Measurements from ENCODE around the gene PELI2. TPM values are rescaled to one million over a fixed set of nuclear protein-coding genes. Genes with fewer than 3 reads are reported as not detected.

Gene PELI2
- total and polyA plus RNA-seq, 2 donors from 2014 or later: 5.2 to 27.6 TPM

GRCh38 chr14:56235388-56235787 is 117.2 kb downstream of the PELI2 start:
- no peak for FAIRE-seq
- Histone ChIP-seq H3K4me1 (ENCODE audit: control insufficient read depth in 2 of 3, insufficient read depth in 2 of 3, low read depth in 1 of 3, low read length in 3 of 3) (peaks cover 0 to 6% (median 0%) of the 10 kb centered on the region in 3 donors), H3K27ac (ENCODE audit: low read depth in 2 of 2, low read length in 2 of 2) (no peak overlapping the region), H3K9ac (ENCODE audit: low read length in 3 of 3) (no peak overlapping the region), H3K9me3 (ENCODE audit: control insufficient read depth in 2 of 3, insufficient read depth in 1 of 3, low read length in 3 of 3) (no peaks in the 10 kb centered on the region), H3K27me3 (ENCODE audit: control insufficient read depth, insufficient read depth, low read length) (no peaks in the 10 kb centered on the region), H3K36me3 (ENCODE audit: control insufficient read depth in 2 of 3, insufficient read depth in 3 of 3, low read length in 3 of 3) (no peaks in the 10 kb centered on the region), H3K4me3 (ENCODE audit: low read length in 3 of 3) (no peak overlapping the region)
- no peak for DNase-seq
- intact Hi-C loops (cut with DNase I): no loop called here
- no peak for TF ChIP-seq CTCF (IDR thresholded peaks at IDR 0.05; ENCODE audit: borderline replicate concordance, extremely low read depth, insufficient read depth)

GRCh38 chr14:56237398-56237797 is 119.2 kb downstream of the PELI2 start:
- TF ChIP-seq CTCF (IDR thresholded peaks at IDR 0.05; ENCODE audit: borderline replicate concordance, extremely low read depth, insufficient read depth): no peak
- intact Hi-C loops (cut with DNase I): no loop called here
- DNase-seq (no peak), FAIRE-seq (no peak)
- Histone ChIP-seq H3K27ac (ENCODE audit: low read depth in 2 of 2, low read length in 2 of 2) (no peak overlapping the region), H3K27me3 (ENCODE audit: control insufficient read depth, insufficient read depth, low read length) (no peaks in the 10 kb centered on the region), H3K4me3 (ENCODE audit: low read length in 3 of 3) (no peak overlapping the region), H3K4me1 (ENCODE audit: control insufficient read depth in 2 of 3, insufficient read depth in 2 of 3, low read depth in 1 of 3, low read length in 3 of 3) (peaks cover 0 to 6% (median 0%) of the 10 kb centered on the region in 3 donors), H3K9ac (ENCODE audit: low read length in 3 of 3) (no peak overlapping the region), H3K9me3 (ENCODE audit: control insufficient read depth in 2 of 3, insufficient read depth in 1 of 3, low read length in 3 of 3) (no peaks in the 10 kb centered on the region), H3K36me3 (ENCODE audit: control insufficient read depth in 2 of 3, insufficient read depth in 3 of 3, low read length in 3 of 3) (no peaks in the 10 kb centered on the region)

- H3K9me3 ChIP-seq (ENCODE audit: control insufficient read depth in 2 of 3, insufficient read depth in 1 of 3, low read length in 3 of 3): no peaks in the 10 kb centered on the region
- H3K36me3 ChIP-seq (ENCODE audit: control insufficient read depth in 2 of 3, insufficient read depth in 3 of 3, low read length in 3 of 3): no peaks in the 10 kb centered on the region
- H3K27ac ChIP-seq (ENCODE audit: low read depth in 2 of 2, low read length in 2 of 2): no peak overlapping the region
- FAIRE-seq (no peak), DNase-seq (no peak)
- no peak for TF ChIP-seq CTCF (IDR thresholded peaks at IDR 0.05; ENCODE audit: borderline replicate concordance, extremely low read depth, insufficient read depth)
- intact Hi-C loops (cut with DNase I): no loop called here
- H3K4me3 ChIP-seq (ENCODE audit: low read length in 3 of 3): no peak overlapping the region
- no peak overlapping the region for H3K9ac ChIP-seq (ENCODE audit: low read length in 3 of 3)
- no peaks in the 10 kb centered on the region for H3K27me3 ChIP-seq (ENCODE audit: control insufficient read depth, insufficient read depth, low read length)
- H3K4me1 ChIP-seq (ENCODE audit: control insufficient read depth in 2 of 3, insufficient read depth in 2 of 3, low read depth in 1 of 3, low read length in 3 of 3): peaks cover 0 to 6% (median 0%) of the 10 kb centered on the region in 3 donors
Measured at GRCh38 chr14:56241461-56241860, 123.2 kb downstream of the PELI2 start.

- no peak overlapping the region for H3K9ac ChIP-seq (ENCODE audit: low read length in 3 of 3)
- no peak overlapping the region for H3K4me3 ChIP-seq (ENCODE audit: low read length in 3 of 3)
- H3K27me3 ChIP-seq (ENCODE audit: control insufficient read depth, insufficient read depth, low read length): no peaks in the 10 kb centered on the region
- peak in 1 of 5 donors; percentile 31 for DNase-seq
- H3K4me1 ChIP-seq (ENCODE audit: control insufficient read depth in 2 of 3, insufficient read depth in 2 of 3, low read depth in 1 of 3, low read length in 3 of 3): peaks cover 0 to 6% (median 0%) of the 10 kb centered on the region in 3 donors
- FAIRE-seq: no peak
- H3K36me3 ChIP-seq (ENCODE audit: control insufficient read depth in 2 of 3, insufficient read depth in 3 of 3, low read length in 3 of 3): no peaks in the 10 kb centered on the region
- no peak for TF ChIP-seq CTCF (IDR thresholded peaks at IDR 0.05; ENCODE audit: borderline replicate concordance, extremely low read depth, insufficient read depth)
- intact Hi-C loops (cut with DNase I): no loop called here
- H3K9me3 ChIP-seq (ENCODE audit: control insufficient read depth in 2 of 3, insufficient read depth in 1 of 3, low read length in 3 of 3): no peaks in the 10 kb centered on the region
- H3K27ac ChIP-seq (ENCODE audit: low read depth in 2 of 2, low read length in 2 of 2): no peak overlapping the region
Measured at GRCh38 chr14:56243110-56243509, 124.9 kb downstream of the PELI2 start.

Data from kidney (tissue), 14 donors.